ENCODE data around the gene ARHGEF16. TPM values are rescaled to one million over a fixed set of nuclear protein-coding genes. Genes with fewer than 3 reads are reported as not detected.

The ARHGEF16 gene
- total RNA-seq, 1 donor from 2014 or later, result 4.1 TPM

GRCh38 chr1:3468236-3469103 lies 14.0 kb downstream of the ARHGEF16 start:
- no peak overlapping the region for H3K4me3 ChIP-seq (ENCODE audit: insufficient read depth, low read depth, low read length)
- Mint-ChIP-seq H3K4me1 (ENCODE audit: low read depth, unreplicated experiment) (peaks cover 9% of the 10 kb centered on the region), H3K4me3 (ENCODE audit: unreplicated experiment) (no peak overlapping the region), H3K9me3 (ENCODE audit: unreplicated experiment) (no peaks in the 10 kb centered on the region), H3K36me3 (ENCODE audit: low read depth, unreplicated experiment) (no peaks in the 10 kb centered on the region), H3K27me3 (ENCODE audit: low read depth, unreplicated experiment) (peaks cover 8% of the 10 kb centered on the region), H3K27ac (ENCODE audit: unreplicated experiment) (no peak overlapping the region)
- H2AFZ ChIP-seq (ENCODE audit: low read depth, low read length), result no peak overlapping the region
- FAIRE-seq (no peak), DNase-seq (ENCODE audit: low read depth) (no peak)
- H3K27ac ChIP-seq (ENCODE audit: low read depth, low read length), result no peak overlapping the region
- H3K9ac ChIP-seq (ENCODE audit: low read length), result no peak overlapping the region
- H3K27me3 ChIP-seq (ENCODE audit: insufficient read depth, low read length), result no peaks in the 10 kb centered on the region
- H3K9me3 ChIP-seq (ENCODE audit: insufficient read depth, low read depth, low read length), result no peaks in the 10 kb centered on the region
- TF ChIP-seq CTCF (IDR thresholded peaks at IDR 0.05; ENCODE audit: insufficient read depth, low read depth, low read length), result no peak
- TF ChIP-seq EZH2 (IDR thresholded peaks at IDR 0.05; ENCODE audit: insufficient read depth, low read length), result no peak
- no peak overlapping the region for H3K4me2 ChIP-seq (ENCODE audit: low read length)
- H4K20me1 ChIP-seq (ENCODE audit: insufficient read depth, low read length), result no peaks in the 10 kb centered on the region
- H3K79me2 ChIP-seq (ENCODE audit: insufficient read depth, low read length), result no peaks in the 10 kb centered on the region
- peaks cover 25% of the 10 kb centered on the region for H3K4me1 ChIP-seq (ENCODE audit: insufficient read depth, low read length)
- H3K36me3 ChIP-seq (ENCODE audit: insufficient read depth, low read length), result no peaks in the 10 kb centered on the region

GRCh38 chr1:3469104-3469848 lies 14.8 kb downstream of the ARHGEF16 start:
- no peak overlapping the region for H3K27ac Mint-ChIP-seq (ENCODE audit: unreplicated experiment)
- Histone ChIP-seq H4K20me1 (ENCODE audit: insufficient read depth, low read length) (no peaks in the 10 kb centered on the region), H2AFZ (ENCODE audit: low read depth, low read length) (no peak overlapping the region), H3K27me3 (ENCODE audit: insufficient read depth, low read length) (no peaks in the 10 kb centered on the region), H3K4me2 (ENCODE audit: low read length) (no peak overlapping the region), H3K36me3 (ENCODE audit: insufficient read depth, low read length) (no peaks in the 10 kb centered on the region), H3K79me2 (ENCODE audit: insufficient read depth, low read length) (no peaks in the 10 kb centered on the region), H3K9ac (ENCODE audit: low read length) (no peak overlapping the region), H3K4me3 (ENCODE audit: insufficient read depth, low read depth, low read length) (no peak overlapping the region), H3K4me1 (ENCODE audit: insufficient read depth, low read length) (peaks cover 33% of the 10 kb centered on the region), H3K27ac (ENCODE audit: low read depth, low read length) (no peak overlapping the region), H3K9me3 (ENCODE audit: insufficient read depth, low read depth, low read length) (no peaks in the 10 kb centered on the region)
- H3K4me1 Mint-ChIP-seq (ENCODE audit: low read depth, unreplicated experiment), result peaks cover 9% of the 10 kb centered on the region
- H3K36me3 Mint-ChIP-seq (ENCODE audit: low read depth, unreplicated experiment), result no peaks in the 10 kb centered on the region
- H3K9me3 Mint-ChIP-seq (ENCODE audit: unreplicated experiment), result no peaks in the 10 kb centered on the region
- FAIRE-seq, result no peak
- H3K27me3 Mint-ChIP-seq (ENCODE audit: low read depth, unreplicated experiment), result peaks cover 12% of the 10 kb centered on the region
- H3K4me3 Mint-ChIP-seq (ENCODE audit: unreplicated experiment), result no peak overlapping the region
- DNase-seq (ENCODE audit: low read depth), result no peak
- TF ChIP-seq CTCF (IDR thresholded peaks at IDR 0.05; ENCODE audit: insufficient read depth, low read depth, low read length) (no peak), EZH2 (IDR thresholded peaks at IDR 0.05; ENCODE audit: insufficient read depth, low read length) (no peak)
